OCI-LY3 (cell line): Measurements from ENCODE around the gene MYCBP2.
A peak's percentile ranks its signal among the peaks of the same experiment; 100 is the strongest.

Source experiments
- H2AFZ ChIP-seq: fragments of 200-600, 300-600 bp; shearing (Covaris generic); 2 replicates; pipeline ENCODE4 v1.6.0; 2014; ENCODE audit warnings: antibody characterized with exemption, low read depth, low read length
- H3K27ac ChIP-seq: fragments of 200-600, 300-600 bp; sonication (generic); 2 replicates; pipeline ENCODE4 v1.5.1; 2014; ENCODE audit warnings: mild to moderate bottlenecking, low read length, moderate library complexity, mixed read lengths
- H3K27me3 ChIP-seq: fragments of 200-600, 300-600 bp; sonication (generic); 2 replicates; pipeline ENCODE4 v1.6.1; 2014; ENCODE audit warnings: low read depth, low read length, mixed read lengths
- H3K36me3 ChIP-seq: fragments of 200-600, 300-600 bp; sonication (generic); replicated peaks from 2 replicates; pipeline ENCODE3; 2014; ENCODE audit warnings: low read depth, low read length, mixed read lengths
- H3K4me1 ChIP-seq: fragments of 300-600, 200-600 bp; sonication (generic); 2 replicates; pipeline ENCODE4 v1.6.1; 2014; ENCODE audit warnings: low read length, mixed read lengths
- H3K4me2 ChIP-seq: fragments of 200-600, 300-600 bp; sonication (generic); 2 replicates; pipeline ENCODE4 v1.6.1; 2014; ENCODE audit warnings: low read length, mixed read lengths
- H3K4me3 ChIP-seq: fragments of 300-600, 200-600 bp; sonication (generic); 2 replicates; pipeline ENCODE4 v1.5.1; 2014; ENCODE audit warnings: antibody characterized with exemption, mild to moderate bottlenecking, low read length, moderate library complexity
- H3K79me2 ChIP-seq: fragments of 300-600, 200-600 bp; shearing (Covaris generic); 2 replicates; pipeline ENCODE4 v1.6.1; 2014; ENCODE audit warnings: mild to moderate bottlenecking, low read length, mixed read lengths
- H3K9ac ChIP-seq: fragments of 300-600, 200-600 bp; shearing (Covaris generic); 2 replicates; pipeline ENCODE4 v1.6.0; 2014; ENCODE audit warnings: mild to moderate bottlenecking, low read length, moderate library complexity
- H3K9me3 ChIP-seq: fragments of 200-600, 300-600 bp; shearing (Covaris generic); 2 replicates; pipeline ENCODE4 v1.6.1; 2014; ENCODE audit warnings: low read length, mixed read lengths; ENCODE audit not compliant: insufficient read depth
- H4K20me1 ChIP-seq: fragments of 200-600, 300-600 bp; sonication (generic); 2 replicates; pipeline ENCODE4 v1.6.1; 2016; ENCODE audit warnings: low read length, mixed read lengths; ENCODE audit not compliant: insufficient read depth
- CTCF ChIP-seq: fragments of 200-600, 300-600 bp; sonication (generic); IDR thresholded peaks from 2 replicates; pipeline ENCODE4 v1.5.1; 2014; ENCODE audit warnings: antibody characterized with exemption, low read length, low read depth
- EZH2phosphoT487 ChIP-seq: fragments of 200-600 bp; shearing (Covaris generic); IDR thresholded peaks from 2 replicates; pipeline ENCODE4 v1.6.1; 2018; ENCODE audit warnings: antibody characterized with exemption, mixed run types, low read depth

Gene MYCBP2

GRCh38 chr13:77326905-77327604, at the start of gene MYCBP2:
Gene MYCBP2 (minus strand): TSS chr13:77327094. CDS start chr13:77326775, 319 bp downstream.
- H3K4me3 ChIP-seq = peak within 1 kb of the TSS; percentile 83
- H3K9ac ChIP-seq = peak within 1 kb of the TSS; percentile 87
- no peak for TF ChIP-seq EZH2phosphoT487
- no peak for TF ChIP-seq CTCF
- peak within 1 kb of the TSS; percentile 89 for H3K4me2 ChIP-seq
- peak within 1 kb of the TSS; percentile 93 for H2AFZ ChIP-seq
- H3K9me3 ChIP-seq = no peaks in the 10 kb centered on the region
- no peaks in the 10 kb centered on the region for H3K36me3 ChIP-seq
- no peaks in the 10 kb centered on the region for H3K27me3 ChIP-seq
- H4K20me1 ChIP-seq = peaks cover 32% of the 10 kb centered on the region
- H3K79me2 ChIP-seq = peaks cover 48% of the 10 kb centered on the region
- H3K4me1 ChIP-seq = peaks cover 46% of the 10 kb centered on the region
- H3K27ac ChIP-seq = peak within 1 kb of the TSS; percentile 65

- H3K36me3 ChIP-seq = no peaks in the 10 kb centered on the region
- no peak overlapping the region for H3K4me3 ChIP-seq
- no peaks in the 10 kb centered on the region for H3K27me3 ChIP-seq
- H3K4me1 ChIP-seq = peaks cover 4% of the 10 kb centered on the region; the same call in 1 of the 2 replicates
- H3K9me3 ChIP-seq = no peaks in the 10 kb centered on the region
- H2AFZ ChIP-seq = no peak overlapping the region
- no peak overlapping the region for H3K9ac ChIP-seq
- no peaks in the 10 kb centered on the region for H4K20me1 ChIP-seq
- no peak for TF ChIP-seq CTCF
- no peak for TF ChIP-seq EZH2phosphoT487
- H3K27ac ChIP-seq = no peak overlapping the region
- H3K79me2 ChIP-seq = no peaks in the 10 kb centered on the region
- H3K4me2 ChIP-seq = no peak overlapping the region
Observed at GRCh38 chr13:77375560-77376108, 48.7 kb upstream of the MYCBP2 start.

- Histone ChIP-seq H2AFZ (peak overlapping the region; percentile 87), H3K4me2 (no peak overlapping the region), H3K27ac (no peak overlapping the region), H3K4me1 (peaks cover 4% of the 10 kb centered on the region; the same call in 1 of the 2 replicates), H3K79me2 (no peaks in the 10 kb centered on the region), H4K20me1 (no peaks in the 10 kb centered on the region), H3K4me3 (no peak overlapping the region), H3K9ac (no peak overlapping the region), H3K27me3 (no peaks in the 10 kb centered on the region), H3K9me3 (no peaks in the 10 kb centered on the region), H3K36me3 (no peaks in the 10 kb centered on the region)
- TF ChIP-seq CTCF (no peak), EZH2phosphoT487 (no peak)
Observed at GRCh38 chr13:77374786-77375185, 47.9 kb upstream of the MYCBP2 start.

GRCh38 chr13:77374339-77374738, 47.4 kb upstream of the MYCBP2 start:
- Histone ChIP-seq H3K4me2 (no peak overlapping the region), H4K20me1 (no peaks in the 10 kb centered on the region), H3K9ac (no peak overlapping the region), H3K9me3 (no peaks in the 10 kb centered on the region), H3K4me1 (peaks cover 4% of the 10 kb centered on the region; the same call in 1 of the 2 replicates), H3K27me3 (no peaks in the 10 kb centered on the region), H3K4me3 (no peak overlapping the region), H3K27ac (no peak overlapping the region), H3K36me3 (no peaks in the 10 kb centered on the region), H2AFZ (peak overlapping the region; percentile 87; the same call in 1 of the 2 replicates), H3K79me2 (no peaks in the 10 kb centered on the region)
- no peak for TF ChIP-seq CTCF
